ENCODE data around the gene CELF5.

GRCh38 chr19:3196064-3196932 is 28.2 kb upstream of the CELF5 start:
- TF ChIP-seq CTCF (IDR thresholded peaks at IDR 0.05) (no peak), POLR2A (IDR thresholded peaks at IDR 0.05) (no peak)

All from right lobe of liver (tissue), 4 donors.